Activated CD4-positive, alpha-beta memory T cell treated with anti-CD3 and anti-CD28 coated beads for 36 hours (primary cell): Measurements from ENCODE around the gene TMEM9. TPM values are rescaled to one million over a fixed set of nuclear protein-coding genes. Genes with fewer than 3 reads are reported as not detected.
"Not testable (repeated sequence)": the region's sequence is repeated elsewhere in the genome, so short reads cannot be mapped to it uniquely, and the experiment has no call there.

Experiments
- CTCF ChIA-PET: fragments of 350-600 bp; sonication (Branson Sonifier 250); formaldehyde crosslinking; loops from one replicate; lab custom pipeline; 2021; ENCODE audit warnings: antibody characterized with exemption, inconsistent platforms; lab: Charles Lee
- POLR2A ChIA-PET: fragments of 350-600 bp; sonication (Branson Sonifier 250); formaldehyde crosslinking; loops from one replicate; lab custom pipeline; 2021; ENCODE audit warnings: antibody characterized with exemption; lab: Charles Lee
- DNase-seq: peaks from one replicate; pipeline ENCODE4 v3.0.0-alpha.2; 2020
- H3K27ac Mint-ChIP-seq: one replicate; pipeline ENCODE4 v1.8.0; 2021; ENCODE audit warnings: mixed read lengths
- H3K27me3 Mint-ChIP-seq: one replicate; pipeline ENCODE4 v1.8.0; 2021; ENCODE audit warnings: mixed read lengths
- H3K36me3 Mint-ChIP-seq: one replicate; pipeline ENCODE4 v1.8.0; 2021; ENCODE audit warnings: mixed read lengths
- H3K4me1 Mint-ChIP-seq: one replicate; pipeline ENCODE4 v1.8.0; 2021; ENCODE audit warnings: low read depth, mixed read lengths
- H3K4me3 Mint-ChIP-seq: one replicate; pipeline ENCODE4 v1.8.0; 2021; ENCODE audit warnings: mild to moderate bottlenecking, mixed read lengths
- H3K9me3 Mint-ChIP-seq: one replicate; pipeline ENCODE4 v1.8.0; 2021; ENCODE audit warnings: mixed read lengths
- intact Hi-C: fragments of 100-400 bp; cut with micrococcal nuclease; formaldehyde crosslinking; loops from one replicate; pipeline ENCODE4 v1.15.1; 2023
- total RNA-seq, 2 experiments: library from RNA; stranded (reverse); gene quantifications; one replicate each; pipeline ENCODE4 v1.2.3, GENCODE V29; 2021

The TMEM9 gene
- total RNA-seq, 2 experiments from 2014 or later: 21.7 to 22.5 TPM

DNA sequence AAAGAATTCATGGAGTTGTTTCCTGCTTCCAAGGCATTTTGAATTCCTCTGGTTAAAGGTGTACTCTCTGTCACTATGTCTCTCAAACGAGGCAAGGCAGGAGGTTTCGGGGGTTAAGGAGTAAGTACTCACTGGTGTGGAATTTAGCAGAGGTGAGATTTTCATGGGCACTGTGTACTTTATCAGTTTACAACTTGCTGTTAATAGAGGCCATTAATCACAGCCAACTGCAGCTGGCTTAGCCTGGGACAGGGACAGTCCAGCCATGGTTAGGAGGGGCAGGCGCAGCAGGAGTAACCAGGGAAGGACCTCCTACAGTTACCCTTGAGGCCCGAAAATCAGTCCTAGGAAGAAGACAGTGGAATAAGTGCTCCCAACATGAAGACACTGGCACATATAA is 18.1 kb upstream of the TMEM9 start:
- Mint-ChIP-seq H3K27me3 (peaks cover 3% of the 10 kb centered on the region), H3K9me3 (no peaks in the 10 kb centered on the region), H3K27ac (no peak overlapping the region), H3K36me3 (no peaks in the 10 kb centered on the region), H3K4me3 (no peak overlapping the region), H3K4me1 (peaks cover 22% of the 10 kb centered on the region)
- ChIA-PET POLR2A (no interaction called here), CTCF (interaction anchor here (0.9 to 1.9 kb wide), 3 partner anchors 18 to 35 kb away, joined by 3 to 10 read pairs (median 4); partner anchors contain the start of gene TMEM9)
- intact Hi-C loops: no loop called here
- DNase-seq: no peak

DNA sequence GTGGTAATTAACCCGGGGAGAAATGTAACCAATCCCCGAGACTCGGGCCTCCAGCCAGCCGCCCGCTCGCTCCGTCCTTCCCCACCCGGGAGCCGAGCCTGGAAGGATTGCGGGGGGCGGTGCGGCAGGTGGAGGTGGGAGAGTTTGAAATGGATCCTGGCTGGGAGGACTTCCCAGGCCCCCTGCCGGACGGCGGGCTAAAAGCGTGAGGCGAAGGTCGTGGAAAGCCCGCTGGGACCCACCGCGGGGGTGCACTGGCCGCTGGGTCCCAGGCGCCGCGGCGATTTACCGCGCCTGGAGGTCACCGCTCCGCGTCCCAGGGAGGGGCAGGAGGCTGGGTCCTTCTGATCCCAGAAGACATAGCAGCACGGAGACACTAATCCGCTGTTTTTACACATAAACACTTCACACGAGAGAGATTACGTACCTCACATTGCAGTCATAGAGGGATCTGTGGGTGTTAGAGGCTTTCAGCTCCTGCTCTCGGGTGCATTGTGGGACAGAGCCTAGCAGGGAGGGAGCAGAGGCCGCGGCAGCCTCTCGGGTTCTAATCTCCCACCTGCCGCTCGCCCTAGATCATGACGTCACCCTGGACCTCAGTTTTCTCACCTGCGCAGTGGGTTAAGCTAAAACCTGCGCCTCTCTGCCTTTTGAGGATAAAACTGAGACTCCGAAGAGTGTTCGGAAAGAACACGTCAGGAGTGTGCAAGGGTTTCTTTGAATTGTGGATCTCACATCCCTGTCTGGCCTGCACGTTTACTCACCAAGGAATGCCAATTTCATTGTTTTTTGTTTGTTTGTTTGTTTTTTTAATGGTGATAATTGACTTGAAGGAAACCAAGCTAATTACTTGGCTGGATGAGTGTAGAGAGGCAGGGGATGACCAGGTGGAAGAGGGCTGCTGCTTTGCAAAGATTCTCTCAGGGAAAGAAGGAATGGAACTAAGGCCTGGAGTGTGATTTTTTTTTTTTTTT is 17.1 kb upstream of the TMEM9 start:
- no peaks in the 10 kb centered on the region for H3K9me3 Mint-ChIP-seq
- CTCF ChIA-PET: interaction anchor here (0.8 to 1.9 kb wide), 5 partner anchors 14 to 58 kb away, joined by 3 to 10 read pairs (median 4); partner anchors contain the start of gene TMEM9
- H3K4me1 Mint-ChIP-seq: peaks cover 22% of the 10 kb centered on the region
- peaks cover 3% of the 10 kb centered on the region for H3K27me3 Mint-ChIP-seq
- H3K27ac Mint-ChIP-seq: peak overlapping the region; percentile 84
- no peaks in the 10 kb centered on the region for H3K36me3 Mint-ChIP-seq
- POLR2A ChIA-PET: interaction anchor here (0.7 to 1.7 kb wide), 2 partner anchors 17 to 146 kb away, joined by 3 to 17 read pairs; partner anchors contain the start of gene TMEM9
- intact Hi-C loops: loop anchor here (1.0 kb wide), 3 partner anchors 14 to 114 kb away; no protein-coding TSS in a partner anchor
- peak overlapping the region; percentile 79 for H3K4me3 Mint-ChIP-seq
- peak; percentile 84 for DNase-seq

DNA sequence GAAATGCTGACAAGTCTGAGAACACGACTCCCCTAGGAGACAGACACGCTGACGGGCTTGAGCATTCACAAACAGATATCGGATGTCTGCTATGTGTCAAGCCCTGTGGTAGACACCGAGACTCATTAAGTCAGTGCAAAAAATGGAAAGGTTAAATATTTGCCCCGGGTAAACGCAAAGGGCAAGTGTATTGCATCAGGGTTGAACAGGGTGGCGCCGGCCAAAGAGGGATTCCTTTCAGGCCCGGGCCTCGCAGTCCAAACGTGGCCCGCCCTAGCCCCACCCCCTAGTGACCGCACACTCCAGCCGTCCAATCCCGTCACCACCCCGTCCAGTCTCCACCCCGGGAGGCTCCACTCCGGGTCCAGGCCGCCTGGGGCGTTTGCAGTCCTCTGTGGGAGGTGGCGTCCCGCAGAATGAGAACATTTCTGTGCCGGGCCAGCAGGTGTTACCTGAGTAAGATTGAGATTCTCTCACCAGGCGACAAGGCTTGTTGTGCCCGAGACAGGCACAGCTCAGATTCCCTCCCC is 16.3 kb upstream of the TMEM9 start:
- Mint-ChIP-seq H3K4me3 (peak overlapping the region; percentile 79), H3K4me1 (peaks cover 22% of the 10 kb centered on the region), H3K27ac (peak overlapping the region; percentile 84), H3K36me3 (no peaks in the 10 kb centered on the region), H3K27me3 (peaks cover 3% of the 10 kb centered on the region), H3K9me3 (no peaks in the 10 kb centered on the region)
- ChIA-PET POLR2A (interaction anchor here (0.7 to 1.7 kb wide), 2 partner anchors 16 to 145 kb away, joined by 3 to 17 read pairs; partner anchors contain the start of gene TMEM9), CTCF (interaction anchor here (1.4 to 1.9 kb wide), 3 partner anchors 16 to 57 kb away, joined by 3 to 10 read pairs (median 10); partner anchors contain the start of gene TMEM9)
- peak; percentile 93 for DNase-seq
- intact Hi-C loops: loop anchor here (1.0 kb wide), 5 partner anchors 15 to 113 kb away; partner anchors contain the start of gene TMEM9

DNA sequence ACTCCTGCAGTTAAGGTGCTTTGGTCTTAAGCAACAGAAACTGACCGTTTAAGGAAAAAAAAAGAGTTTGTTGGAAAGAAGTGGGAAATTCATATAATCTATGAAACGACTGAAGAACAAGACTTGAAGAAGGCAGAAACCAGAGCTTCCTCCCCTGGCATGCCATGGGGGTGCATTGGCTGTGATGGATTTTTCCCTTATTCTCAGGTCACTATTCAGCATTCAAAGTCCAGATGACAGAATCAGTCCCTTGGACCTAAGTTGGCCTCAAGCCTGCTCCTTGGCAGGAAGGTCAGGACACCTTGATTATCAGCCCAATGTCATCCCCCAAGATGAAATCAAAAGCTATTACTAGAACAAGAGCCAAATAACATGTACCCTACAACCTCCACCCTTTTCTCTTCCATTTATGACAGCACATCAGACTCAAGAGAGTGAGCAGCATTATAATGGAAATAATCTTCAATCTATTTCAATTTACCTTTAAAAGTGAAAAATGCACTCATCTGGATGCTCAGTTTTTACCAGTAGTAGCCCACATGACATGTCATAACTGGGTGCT is 15.8 kb upstream of the TMEM9 start:
- intact Hi-C loops: loop anchor here (1.0 kb wide), 2 partner anchors 16 to 21 kb away; partner anchors contain the start of gene TMEM9
- ChIA-PET CTCF (interaction anchor here (1.0 to 1.2 kb wide), 3 partner anchors 14 to 53 kb away, joined by 3 to 6 read pairs (median 3); partner anchors contain the start of gene TMEM9), POLR2A (no interaction called here)
- Mint-ChIP-seq H3K36me3 (no peaks in the 10 kb centered on the region), H3K27me3 (peaks cover 3% of the 10 kb centered on the region), H3K4me1 (peaks cover 22% of the 10 kb centered on the region), H3K4me3 (peak overlapping the region; percentile 79), H3K27ac (peak overlapping the region; percentile 84), H3K9me3 (no peaks in the 10 kb centered on the region)
- no peak for DNase-seq

DNA sequence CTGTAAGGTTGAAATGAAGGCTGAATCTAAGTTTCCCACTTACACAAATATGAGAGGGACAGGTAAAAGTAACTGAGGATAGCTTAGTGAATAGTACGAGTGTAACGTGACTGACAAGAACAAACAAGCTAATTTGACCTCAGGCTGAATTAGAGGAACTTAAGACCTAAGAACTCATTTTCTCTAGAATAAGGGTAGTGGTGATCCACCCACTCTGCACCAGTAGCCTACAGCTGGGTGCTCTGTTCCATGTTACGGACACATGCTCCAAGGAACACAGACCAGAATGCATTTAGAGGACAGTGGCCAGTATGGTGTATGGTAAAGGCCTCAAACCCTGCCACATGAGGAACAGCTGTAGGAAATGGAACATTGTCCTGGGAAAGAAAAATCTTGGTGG is 14.9 kb upstream of the TMEM9 start:
- H3K27me3 Mint-ChIP-seq: peaks cover 3% of the 10 kb centered on the region
- intact Hi-C loops: no loop called here
- H3K4me1 Mint-ChIP-seq: peaks cover 22% of the 10 kb centered on the region
- H3K27ac Mint-ChIP-seq: no peak overlapping the region
- DNase-seq: no peak
- no peak overlapping the region for H3K4me3 Mint-ChIP-seq
- POLR2A ChIA-PET: interaction anchor here (0.7 to 1.3 kb wide), 2 partner anchors 11 to 15 kb away, joined by 4 to 6 read pairs; partner anchors contain the start of gene TMEM9
- CTCF ChIA-PET: interaction anchor here (0.6 to 1.2 kb wide), 4 partner anchors 13 to 872 kb away, joined by 3 to 6 read pairs (median 3); partner anchors contain the start of gene TMEM9
- H3K9me3 Mint-ChIP-seq: no peaks in the 10 kb centered on the region
- H3K36me3 Mint-ChIP-seq: no peaks in the 10 kb centered on the region

DNA sequence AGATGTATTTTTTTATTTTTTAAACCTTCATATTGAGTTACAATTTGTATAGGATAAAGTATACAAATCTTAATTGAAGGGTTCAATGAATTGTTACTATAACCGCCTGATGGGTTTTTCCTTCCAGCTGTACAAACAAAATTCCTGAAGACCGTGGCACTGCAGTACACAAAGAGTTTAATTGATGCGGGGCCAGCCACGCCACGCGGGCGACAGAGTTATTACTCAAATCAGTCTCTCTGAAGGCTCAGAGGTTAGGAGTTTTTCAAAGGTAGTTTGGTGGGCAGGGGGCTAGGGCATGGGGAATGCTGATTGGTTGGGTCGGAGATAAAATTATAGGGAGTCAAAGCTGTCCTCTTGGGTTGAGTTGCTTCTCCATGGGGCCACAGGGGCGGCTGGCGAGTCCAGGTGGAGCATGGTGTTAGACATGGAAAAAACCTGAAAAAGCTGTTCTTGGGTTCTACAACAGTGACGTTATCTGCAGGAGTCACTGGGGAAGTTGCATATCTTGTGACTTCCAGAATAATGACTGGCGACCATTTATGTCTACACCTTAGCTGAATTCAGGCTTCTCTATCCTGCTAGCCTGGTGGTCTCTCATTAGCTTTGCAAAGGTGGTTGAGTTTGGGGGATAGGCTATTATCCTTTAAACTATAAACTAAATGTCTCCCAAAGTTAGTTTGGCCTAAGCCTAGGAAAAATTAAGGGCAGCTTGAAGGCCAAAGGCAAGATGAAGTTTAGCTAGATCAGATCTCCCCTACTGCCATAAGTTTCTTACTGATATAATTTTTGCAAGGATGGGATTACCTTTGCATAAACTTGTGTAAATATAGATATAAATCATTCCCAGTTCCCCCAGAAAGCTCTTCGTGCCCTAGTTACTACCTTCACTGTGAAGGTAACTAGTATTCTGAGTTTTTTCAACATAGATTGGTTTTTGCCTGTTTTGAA is 13.0 kb upstream of the TMEM9 start:
- Mint-ChIP-seq H3K27ac (no peak overlapping the region), H3K4me1 (peaks cover 16% of the 10 kb centered on the region), H3K36me3 (no peaks in the 10 kb centered on the region), H3K27me3 (peaks cover 2% of the 10 kb centered on the region), H3K4me3 (no peak overlapping the region), H3K9me3 (no peaks in the 10 kb centered on the region)
- intact Hi-C loops: no loop called here
- no peak for DNase-seq
- POLR2A ChIA-PET: interaction anchor here (1.4 kb wide), 1 partner anchor 13 kb away, joined by 3 read pairs; the partner anchor contains the start of gene TMEM9
- CTCF ChIA-PET: interaction anchor here (1.2 to 1.5 kb wide), 2 partner anchors 17 to 48 kb away, joined by 3 to 4 read pairs; no protein-coding TSS in a partner anchor

DNA sequence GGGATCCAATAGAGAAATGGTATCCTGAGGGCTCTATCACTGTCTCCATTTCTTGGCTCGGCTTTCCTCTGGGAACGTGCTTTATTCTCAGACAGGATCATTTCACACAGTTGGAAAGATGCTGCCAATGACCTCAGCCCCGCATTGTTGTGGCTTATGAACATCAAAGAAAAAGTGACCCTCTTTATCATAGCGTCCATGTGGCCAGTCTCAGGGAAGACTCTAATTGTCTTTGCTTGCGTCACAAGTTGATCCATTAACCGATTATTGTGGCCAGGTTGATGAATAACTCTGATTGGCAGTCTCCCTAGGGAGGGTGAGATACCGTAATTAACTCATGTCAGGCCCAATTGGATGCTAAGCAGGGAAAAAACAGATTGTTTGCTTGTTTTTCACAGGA is 10.4 kb upstream of the TMEM9 start:
- ChIA-PET POLR2A (no interaction called here), CTCF (no interaction called here)
- no peaks in the 10 kb centered on the region for H3K4me1 Mint-ChIP-seq
- intact Hi-C loops: no loop called here
- H3K4me3 Mint-ChIP-seq: no peak overlapping the region
- H3K36me3 Mint-ChIP-seq: no peaks in the 10 kb centered on the region
- H3K27ac Mint-ChIP-seq: no peak overlapping the region
- peaks cover 3% of the 10 kb centered on the region for H3K27me3 Mint-ChIP-seq
- no peaks in the 10 kb centered on the region for H3K9me3 Mint-ChIP-seq
- no peak for DNase-seq

DNA sequence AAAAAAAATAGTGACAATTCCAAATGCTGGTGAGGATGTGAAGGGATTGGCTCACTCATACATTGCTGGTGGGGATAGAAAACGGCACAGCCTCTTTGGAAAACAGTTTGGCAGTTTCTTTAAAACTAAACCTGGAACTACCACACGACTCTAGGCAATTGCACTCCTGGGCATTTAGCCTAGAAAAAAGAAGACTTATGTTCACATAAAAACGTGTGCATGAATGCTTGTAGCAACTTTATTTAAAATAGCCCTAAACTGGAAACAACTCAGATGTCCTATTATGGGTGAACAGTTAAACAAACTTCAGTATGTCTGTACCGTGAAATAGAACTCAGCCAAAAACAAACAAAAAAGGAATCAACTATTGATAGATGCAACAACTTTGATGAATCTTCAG is 9.4 kb upstream of the TMEM9 start:
- POLR2A ChIA-PET: no interaction called here
- intact Hi-C loops: no loop called here
- CTCF ChIA-PET: no interaction called here

DNA sequence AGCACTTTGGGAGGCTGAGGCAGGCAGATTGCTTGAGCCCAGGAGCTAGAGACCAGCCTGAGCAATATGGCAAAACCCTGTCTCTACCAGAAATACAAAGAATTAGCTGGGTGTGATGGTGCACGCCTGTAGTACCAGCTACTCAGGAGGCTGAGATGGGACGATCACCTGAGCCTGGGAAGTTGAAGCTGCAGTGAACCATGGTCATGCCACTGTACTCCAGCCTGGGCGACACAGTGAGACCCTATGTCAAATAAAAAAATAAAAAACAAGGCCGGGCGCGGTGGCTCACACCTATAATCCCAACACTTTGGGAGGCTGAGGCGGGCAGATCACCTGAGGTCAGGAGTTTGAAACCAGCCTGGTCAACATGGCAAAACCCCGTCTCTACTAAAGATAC is 8.8 kb upstream of the TMEM9 start:
- CTCF ChIA-PET, POLR2A ChIA-PET: not testable (repeated sequence)

More for the DNA sequence above, 9.4 kb upstream of the TMEM9 start:
- Mint-ChIP-seq H3K4me1 (no peaks in the 10 kb centered on the region), H3K4me3 (no peak overlapping the region), H3K27me3 (peaks cover 3% of the 10 kb centered on the region), H3K9me3 (no peaks in the 10 kb centered on the region), H3K27ac (no peak overlapping the region), H3K36me3 (no peaks in the 10 kb centered on the region)
- DNase-seq: no peak

DNA sequence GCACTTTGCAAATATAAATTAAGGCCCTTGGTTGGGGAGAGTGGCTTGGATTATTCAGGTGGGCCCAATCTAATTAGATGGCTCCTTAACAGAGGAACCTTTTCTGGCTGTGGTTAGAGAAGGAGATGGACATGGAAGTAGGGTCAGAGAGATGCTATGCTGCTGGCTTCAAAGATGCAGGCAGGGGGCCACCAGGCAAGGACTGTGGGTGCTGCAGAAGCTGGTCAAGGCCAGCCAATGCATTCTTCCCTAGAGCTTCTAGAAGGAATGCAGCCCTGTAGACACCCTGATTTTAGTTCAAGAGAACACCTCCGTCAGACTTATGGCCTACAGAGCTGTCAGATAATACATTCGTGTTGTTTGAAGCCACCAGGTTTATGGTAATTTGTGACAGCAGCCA is 3.7 kb upstream of the TMEM9 start:
- Mint-ChIP-seq H3K4me1 (peaks cover 14% of the 10 kb centered on the region), H3K4me3 (no peak overlapping the region), H3K27ac (no peak overlapping the region), H3K27me3 (peaks cover 16% of the 10 kb centered on the region), H3K36me3 (no peaks in the 10 kb centered on the region), H3K9me3 (no peaks in the 10 kb centered on the region)
- intact Hi-C loops: no loop called here
- ChIA-PET CTCF (interaction anchor here (2.1 to 2.2 kb wide), 2 partner anchors 9 to 39 kb away, joined by 7 to 12 read pairs; no protein-coding TSS in a partner anchor), POLR2A (interaction anchor here (0.6 kb wide), 1 partner anchor 11 kb away, joined by 4 read pairs; no protein-coding TSS in a partner anchor)
- DNase-seq: no peak

More for the DNA sequence above, 8.8 kb upstream of the TMEM9 start:
- H3K27me3 Mint-ChIP-seq, H3K36me3 Mint-ChIP-seq, H3K4me1 Mint-ChIP-seq, intact Hi-C loops, H3K9me3 Mint-ChIP-seq, H3K4me3 Mint-ChIP-seq, DNase-seq, H3K27ac Mint-ChIP-seq: not testable (repeated sequence)
